IPS-11a (cell line): ENCODE measurements around the gene TMEM242.
"Not testable (repeated sequence)": the region's sequence is repeated elsewhere in the genome, so short reads cannot be mapped to it uniquely, and the experiment has no call there.

Source experiments
- H3K4me3 ChIP-seq: one replicate; pipeline ENCODE4 v1.5.1; 2013; ENCODE audit warnings: low read depth, low read length, control low read depth

The TMEM242 gene

DNA sequence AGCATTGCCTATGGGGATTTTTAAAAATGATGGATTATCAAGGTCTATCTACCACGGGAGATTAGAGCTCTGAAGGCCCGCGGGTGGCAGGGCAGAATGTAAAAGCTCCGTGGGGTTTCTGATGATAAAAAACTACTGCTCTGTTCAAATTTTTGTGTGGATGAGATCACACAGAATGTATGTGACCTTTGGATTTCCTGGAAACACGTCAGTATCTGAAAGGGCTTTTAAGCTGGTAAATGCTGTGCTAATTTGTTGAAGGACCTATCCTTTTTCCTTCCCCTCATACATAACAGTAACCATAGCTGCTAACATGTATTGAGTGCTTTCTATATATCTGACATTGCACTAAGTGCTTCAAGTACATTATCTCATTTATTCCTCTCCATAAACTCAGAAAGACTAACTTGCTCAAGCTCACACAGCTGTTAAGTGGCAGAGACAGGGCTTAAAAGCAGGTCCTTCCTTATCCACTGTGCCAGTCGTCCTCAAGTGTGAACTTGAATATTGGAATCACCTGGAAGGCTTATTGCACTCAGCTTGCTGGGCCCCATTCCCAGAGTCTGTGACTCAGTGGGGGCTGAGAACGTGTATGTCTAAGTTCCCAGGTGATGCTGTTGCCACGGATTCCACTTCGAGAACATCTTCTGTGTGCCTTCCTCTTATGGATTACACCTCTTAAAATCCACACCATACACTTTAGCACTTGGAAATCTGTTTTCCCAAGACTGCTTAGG lies 1.9 kb upstream of the TMEM242 start:
- no peak overlapping the region for H3K4me3 ChIP-seq

DNA sequence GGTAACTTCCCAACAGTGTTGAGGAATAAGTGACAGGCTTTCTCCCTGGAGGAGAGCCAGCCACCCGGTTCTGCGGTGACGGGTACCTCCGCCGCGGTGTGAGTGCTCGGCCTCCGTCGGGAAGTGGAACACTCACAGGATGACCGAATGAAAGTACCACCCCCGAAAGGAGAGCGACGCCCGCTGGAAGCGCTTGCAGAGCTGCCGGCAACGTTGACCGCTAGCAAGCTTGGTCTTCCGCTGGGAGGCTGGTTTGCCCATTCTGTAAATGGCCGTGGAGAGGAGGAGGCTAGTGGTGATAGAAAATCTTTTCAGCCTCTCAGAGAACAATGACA lies 614 bp upstream of the TMEM242 start:
- H3K4me3 ChIP-seq: peak overlapping the region; percentile 97

DNA sequence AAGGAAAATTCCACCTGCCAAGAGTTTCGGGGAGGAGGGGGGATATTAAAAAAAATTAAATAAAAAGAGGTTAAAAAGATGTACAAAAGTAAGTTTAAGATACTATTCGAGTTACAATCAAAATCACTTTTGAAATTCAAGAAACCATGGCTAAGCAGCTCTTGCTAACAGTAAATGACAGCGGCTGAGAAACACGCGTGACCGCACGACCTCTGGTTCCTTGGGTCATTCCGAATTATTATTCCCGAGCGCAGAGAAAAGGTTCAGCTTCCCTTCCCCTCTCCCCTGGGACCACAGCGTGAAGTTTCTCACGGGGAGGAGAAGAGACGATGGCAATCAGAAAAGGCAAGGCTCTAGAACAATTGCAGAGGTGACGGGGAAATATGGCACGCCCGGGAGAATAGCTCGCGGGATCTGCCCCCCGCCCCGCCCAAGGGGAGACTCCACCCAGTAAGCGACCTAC lies 496 bp downstream of the TMEM242 start:
- H3K4me3 ChIP-seq: peak overlapping the region; percentile 97

DNA sequence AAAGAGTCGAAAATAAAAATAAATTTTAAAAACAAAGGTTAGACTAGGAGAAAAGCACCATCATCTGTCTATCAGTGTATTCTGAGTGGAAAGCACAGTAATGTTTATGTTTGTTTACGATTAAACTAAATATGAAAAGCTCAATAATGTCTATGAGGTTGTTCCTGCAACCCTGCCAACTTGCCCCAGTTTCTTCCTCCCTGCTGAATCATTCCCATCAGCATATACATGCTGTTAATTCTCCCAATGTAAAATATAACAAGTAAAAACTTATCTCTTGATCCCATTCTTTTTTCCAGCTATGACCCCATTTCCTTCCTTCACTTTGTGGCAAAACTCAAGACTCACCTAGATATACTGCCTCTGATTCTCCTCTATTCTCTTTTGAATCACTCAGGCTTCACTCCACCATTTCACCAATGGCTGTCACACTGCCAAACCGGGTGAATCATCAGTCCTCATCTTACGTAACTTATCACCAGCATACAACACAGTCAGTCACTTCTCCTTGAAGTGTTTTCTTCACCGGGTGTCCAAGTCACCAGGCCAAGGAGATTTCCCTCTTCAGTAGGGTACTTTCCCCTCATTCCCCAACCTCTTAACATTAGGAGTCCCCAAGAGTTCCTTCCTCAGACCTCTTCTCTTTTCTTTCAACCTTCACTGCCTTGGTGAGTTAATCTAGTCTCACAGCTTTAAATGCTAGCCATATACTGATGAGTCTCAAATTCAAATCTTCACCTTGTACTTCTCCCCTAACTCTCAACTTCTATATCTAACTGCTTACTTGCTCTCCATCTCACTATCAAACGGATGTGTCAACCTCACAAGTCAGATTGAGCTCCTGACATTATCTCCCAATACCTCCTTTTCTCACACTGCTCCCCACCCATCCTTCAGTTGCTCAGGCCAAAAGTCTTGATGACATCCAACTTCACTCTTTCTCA lies 6.2 kb downstream of the TMEM242 start:
- no peak overlapping the region for H3K4me3 ChIP-seq

DNA sequence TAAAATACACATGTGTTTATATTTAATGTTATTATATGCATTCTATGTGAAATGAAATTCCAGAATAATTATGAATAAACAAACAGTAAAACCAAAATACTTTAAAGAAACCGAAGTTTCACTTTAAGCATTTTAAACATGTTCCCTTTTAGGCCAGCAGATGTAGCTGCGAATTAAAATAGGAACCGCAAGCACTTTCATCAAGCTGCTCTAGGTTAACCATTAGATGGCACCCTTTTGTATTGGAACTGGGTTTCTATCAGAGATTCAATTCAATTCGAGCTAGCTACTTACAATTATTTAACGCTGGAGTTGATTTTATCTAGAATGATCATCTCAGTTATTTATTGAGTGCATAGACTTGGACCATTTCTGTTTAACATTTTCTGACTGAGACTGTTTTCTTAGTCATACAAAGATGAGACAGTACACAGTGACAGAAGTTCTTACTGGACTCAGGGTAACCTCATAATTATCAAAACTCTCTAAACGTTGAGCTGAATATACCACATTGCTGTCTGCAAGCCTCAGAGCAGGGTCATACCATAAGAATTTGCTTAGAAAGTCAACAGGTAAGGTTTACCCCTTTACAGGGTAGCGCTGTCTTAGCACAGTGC lies 8.5 kb downstream of the TMEM242 start:
- H3K4me3 ChIP-seq: no peak overlapping the region

DNA sequence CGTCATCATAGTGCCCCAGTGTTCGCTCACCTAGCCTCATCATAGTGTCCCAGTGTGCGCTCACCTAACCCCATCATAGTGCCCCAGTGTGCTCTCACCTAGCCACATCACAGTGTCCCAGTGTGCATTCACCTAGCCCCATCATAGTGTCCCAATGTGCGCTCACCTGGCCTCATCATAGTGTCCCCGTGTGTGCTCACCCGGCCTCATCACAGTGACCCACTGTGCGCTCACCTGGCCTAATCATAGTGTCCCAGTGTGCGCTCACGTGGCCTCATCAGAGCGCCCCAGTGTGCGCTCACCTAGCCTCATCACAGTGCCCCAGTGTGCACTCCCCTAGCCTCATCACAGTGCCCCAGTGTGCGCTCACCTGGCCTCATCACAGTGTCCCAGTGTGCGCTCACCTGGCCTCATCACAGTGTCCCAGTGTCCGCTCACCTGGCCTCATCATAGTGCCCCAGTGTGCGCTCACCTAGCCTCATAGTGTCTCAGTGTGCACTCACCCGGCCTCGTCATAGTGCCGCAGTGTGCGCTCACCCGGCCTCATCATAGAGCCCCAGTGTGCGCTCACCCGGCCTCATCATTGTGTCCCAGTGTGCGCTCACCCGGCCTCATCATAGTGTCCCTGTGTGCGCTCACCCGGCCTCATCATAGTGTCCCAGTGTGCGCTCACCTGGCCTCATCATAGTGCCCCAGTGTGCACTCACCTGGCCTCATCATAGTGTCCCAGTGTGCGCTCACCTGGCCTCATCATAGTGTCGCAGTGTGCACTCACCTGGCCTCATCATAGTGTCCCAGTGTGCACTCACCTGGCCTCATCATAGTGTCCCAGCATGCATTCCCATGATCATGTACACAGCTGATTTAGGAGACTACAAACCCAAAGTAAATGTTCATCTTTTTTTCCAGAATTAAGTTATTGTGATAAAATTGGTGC lies 9.5 kb downstream of the TMEM242 start:
- no peak overlapping the region for H3K4me3 ChIP-seq

DNA sequence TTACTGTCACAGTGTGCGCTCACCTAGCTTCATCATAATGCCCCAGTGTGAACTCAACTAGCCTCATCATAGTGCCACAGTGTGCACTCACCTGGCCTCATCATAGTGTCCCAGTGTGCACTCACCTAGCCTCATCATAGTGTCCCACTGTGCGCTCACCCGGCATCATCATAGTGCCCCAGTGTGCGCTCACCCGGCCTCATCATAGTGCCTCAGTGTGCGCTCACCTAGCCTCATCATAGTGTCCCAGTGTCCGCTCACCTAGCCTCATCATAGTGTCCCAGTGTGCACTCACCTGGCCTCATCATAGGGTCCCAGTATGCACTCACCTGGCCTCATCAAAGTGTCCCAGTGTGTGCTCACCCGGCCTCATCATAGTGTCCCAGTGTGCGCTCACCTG lies 10.6 kb downstream of the TMEM242 start:
- H3K4me3 ChIP-seq: no peak overlapping the region

DNA sequence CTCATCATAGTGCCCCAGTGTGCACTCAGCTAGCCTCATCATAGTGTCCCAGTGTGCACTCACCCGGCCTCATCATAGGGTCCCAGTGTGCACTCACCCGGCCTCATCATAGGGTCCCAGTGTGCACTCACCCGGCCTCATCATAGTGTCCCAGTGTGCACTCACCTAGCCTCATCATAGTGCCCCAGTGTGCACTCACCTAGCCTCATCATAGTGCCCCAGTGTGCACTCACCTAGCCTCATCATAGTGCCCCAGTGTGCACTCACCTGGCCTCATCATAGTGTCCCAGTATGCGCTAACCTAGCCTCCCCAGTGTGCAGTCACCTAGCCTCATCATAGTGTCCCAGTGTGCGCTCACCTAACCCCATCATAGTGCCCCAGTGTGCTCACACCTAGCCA lies 12.6 kb downstream of the TMEM242 start:
- H3K4me3 ChIP-seq: not testable (repeated sequence)

DNA sequence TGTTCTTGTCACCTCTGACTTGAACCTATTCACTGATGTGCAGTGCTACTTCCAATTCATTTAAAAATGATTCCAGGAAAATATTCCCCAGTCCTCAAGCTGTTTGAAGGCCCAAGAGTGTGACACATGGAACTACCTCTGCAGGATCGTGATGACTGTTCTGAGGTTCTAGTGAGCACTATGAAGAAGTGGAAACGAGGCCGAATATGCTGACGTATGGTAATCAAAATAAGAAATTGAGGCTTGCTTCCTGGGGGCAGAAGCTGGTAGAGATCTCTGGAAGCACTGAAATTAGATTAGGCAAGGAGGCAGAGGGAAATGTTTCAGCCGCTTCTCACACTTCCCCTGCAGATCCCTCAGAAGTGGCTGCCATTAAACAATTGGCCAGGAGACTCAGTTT lies 15.7 kb downstream of the TMEM242 start:
- no peak overlapping the region for H3K4me3 ChIP-seq

DNA sequence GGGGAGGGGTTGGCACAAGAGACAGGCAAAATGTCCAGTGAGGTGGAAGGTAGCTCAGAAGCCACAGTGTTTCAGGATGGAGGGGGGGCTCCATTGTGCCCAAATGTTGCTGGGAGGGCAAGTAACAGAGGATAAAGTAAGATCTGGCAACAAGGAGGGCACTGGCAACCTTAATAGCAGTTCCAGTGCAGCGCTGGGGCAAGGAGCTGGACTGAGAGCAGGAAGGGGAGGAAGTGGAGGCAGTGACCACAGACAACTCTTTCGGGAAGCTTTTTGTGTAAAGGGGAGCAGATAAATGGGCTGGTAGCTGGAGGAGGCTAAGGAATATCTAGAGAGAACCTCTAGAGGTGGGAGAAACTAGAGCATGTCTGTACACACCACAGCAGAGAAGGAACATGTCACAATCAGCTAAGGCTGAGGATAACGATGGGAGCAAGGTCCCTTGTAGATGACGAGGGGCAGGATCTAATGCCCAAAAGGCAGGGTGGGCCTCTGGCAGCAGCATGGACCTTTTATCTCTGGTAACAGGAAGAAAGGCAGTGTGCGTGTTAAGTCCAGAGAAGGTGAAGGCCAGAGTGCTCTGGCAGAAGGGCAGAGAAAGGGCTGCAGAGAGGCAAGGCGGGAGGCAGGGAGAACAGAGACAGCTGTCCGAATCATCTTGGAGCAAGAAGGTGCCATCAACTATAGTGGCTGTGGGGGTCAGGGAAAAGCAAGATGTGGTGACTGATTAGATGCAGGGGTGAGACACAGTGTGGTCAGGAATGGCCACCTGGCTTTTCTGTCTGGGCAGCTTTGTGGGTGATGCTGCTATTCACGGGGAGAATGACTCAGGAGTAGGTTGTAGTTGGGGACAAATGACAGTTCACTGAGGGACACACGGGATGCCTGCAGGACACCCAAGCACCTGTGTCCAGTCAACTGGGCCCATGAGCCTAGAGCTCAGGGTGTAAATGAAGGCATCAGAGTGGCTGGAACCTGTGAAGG lies 17.4 kb downstream of the TMEM242 start:
- no peak overlapping the region for H3K4me3 ChIP-seq

DNA sequence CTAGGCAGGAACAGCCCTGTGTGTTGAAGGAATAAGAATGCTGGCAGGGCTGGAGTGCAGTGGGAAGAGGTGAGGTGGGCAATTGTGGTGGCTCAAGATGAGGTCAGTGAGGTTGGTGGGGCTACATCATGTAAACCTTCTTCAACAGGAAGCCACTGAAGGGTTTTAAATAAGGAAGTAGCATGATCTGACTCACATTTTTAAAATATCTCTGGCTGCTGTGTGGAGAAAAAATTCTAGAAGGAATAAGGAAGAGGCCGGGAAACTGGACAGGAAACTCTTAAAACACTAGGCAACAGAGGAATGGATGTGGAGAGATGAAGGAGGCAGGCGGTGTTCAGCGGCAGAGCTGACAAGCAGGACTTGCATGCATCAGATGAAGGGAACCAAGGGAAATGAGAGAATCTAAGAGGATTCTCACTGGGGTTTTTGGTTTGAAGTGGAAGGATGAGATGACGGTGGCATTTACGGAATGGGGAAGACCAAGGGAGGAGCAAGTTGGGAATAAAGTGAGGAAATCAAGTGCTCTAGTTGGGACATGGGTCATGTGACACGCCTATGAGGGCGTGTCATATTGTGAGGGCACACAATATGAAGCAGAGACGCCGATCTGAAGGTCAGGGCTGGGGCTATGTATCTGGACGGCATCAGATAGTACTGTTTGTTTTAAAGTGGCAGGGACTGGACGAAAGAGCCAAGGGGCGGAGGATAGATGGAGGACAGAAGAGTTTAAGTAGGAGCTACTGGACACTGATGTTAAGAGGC lies 18.2 kb downstream of the TMEM242 start:
- no peak overlapping the region for H3K4me3 ChIP-seq

DNA sequence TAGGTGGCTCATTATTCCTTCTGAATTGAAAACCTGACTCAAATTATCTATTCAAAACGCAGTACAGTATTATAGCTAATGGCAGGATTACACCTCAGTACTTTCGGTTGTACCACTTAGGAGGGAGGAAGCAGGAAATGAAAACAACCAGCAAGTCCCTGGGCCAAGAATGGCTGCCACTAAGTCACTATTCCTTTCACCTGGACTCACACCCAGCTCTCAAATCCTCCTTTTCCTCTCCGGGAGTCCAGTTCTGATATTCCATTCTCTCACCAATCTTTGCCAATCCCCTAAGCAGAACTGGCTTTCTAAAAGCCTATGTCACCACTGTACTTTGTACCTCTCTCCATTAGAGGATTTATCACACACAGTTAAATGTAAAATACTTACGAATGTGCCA lies 20.6 kb downstream of the TMEM242 start:
- H3K4me3 ChIP-seq: no peak overlapping the region

DNA sequence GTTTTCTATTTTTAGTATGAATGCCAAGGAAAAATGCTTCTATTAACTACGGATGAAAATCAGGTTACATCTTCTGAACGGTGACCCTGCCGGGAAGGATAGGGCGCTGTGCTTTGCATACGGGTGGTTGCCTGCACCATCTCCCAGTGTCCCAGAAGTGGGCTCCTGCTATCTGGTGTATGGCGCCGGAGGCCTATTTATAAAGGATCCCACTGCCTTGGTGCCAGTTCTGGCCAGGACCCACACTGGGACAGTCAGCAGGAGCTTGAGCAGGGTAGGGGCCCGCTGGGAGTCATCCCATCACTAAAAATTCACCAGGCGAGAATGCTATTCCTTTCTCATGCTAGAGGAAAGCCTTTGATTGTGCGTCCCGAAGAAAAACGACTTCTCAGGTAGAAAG lies 22.9 kb downstream of the TMEM242 start:
- H3K4me3 ChIP-seq: no peak overlapping the region

DNA sequence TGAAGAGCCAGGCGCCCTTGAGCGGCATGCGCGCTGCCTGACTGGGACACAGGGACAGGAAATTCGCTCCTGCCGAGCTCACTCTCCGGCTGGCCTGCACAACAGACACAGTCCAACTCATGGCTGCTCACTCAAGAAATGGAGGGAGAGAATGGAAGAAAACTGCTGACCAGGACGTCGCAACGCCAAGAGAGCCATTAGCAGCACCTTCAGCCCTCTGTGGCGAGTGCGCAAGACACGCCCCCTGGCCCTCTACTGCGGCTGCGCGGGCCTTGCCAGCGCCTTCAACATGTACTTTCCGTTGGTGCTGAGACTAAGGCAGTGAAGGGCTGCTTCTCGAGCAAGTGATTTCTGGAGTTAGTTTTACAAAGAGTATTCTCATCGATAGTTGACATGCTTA lies 23.3 kb downstream of the TMEM242 start:
- no peak overlapping the region for H3K4me3 ChIP-seq

DNA sequence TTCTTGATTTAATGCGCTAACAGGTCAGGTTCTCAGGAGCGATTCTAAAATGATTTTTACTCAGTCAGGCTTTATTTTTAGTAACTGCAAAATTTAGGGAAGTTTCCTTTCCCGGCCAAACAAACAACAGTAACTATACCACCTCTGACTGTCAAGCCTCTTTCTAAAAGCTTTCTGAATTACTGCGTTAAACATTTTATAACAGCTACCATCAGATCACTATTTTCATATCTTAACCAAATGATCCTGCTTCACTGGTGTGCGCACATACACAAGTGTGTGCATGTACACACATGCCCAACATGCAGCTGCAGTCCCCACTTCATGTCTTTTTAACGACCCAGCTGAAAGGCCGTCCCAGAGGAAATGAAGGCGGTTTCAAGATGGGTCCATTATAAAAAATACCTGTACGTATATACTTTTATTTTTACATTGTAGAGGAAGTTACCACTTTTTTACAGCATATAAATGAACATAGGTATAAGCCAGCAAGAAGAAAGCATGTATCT lies 25.0 kb downstream of the TMEM242 start:
- no peak overlapping the region for H3K4me3 ChIP-seq

DNA sequence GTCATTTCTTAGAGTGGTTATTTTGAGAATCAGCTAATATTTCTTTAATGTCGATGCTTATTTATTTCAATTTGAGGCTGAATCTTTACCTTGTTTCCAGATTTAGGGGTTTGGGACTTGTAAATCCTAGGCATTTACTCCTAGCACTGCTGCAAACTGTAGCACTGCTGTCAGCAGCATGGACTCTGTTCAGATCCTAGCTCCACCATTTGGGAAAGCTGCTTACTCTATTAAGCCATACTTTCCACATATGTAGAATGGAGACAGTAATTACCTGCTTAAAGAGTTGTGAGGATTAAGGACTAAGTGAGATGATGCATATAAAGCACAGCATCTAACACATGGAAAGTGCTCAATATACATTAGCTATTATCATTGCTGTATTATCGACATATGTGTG lies 28.7 kb downstream of the TMEM242 start:
- no peak overlapping the region for H3K4me3 ChIP-seq

DNA sequence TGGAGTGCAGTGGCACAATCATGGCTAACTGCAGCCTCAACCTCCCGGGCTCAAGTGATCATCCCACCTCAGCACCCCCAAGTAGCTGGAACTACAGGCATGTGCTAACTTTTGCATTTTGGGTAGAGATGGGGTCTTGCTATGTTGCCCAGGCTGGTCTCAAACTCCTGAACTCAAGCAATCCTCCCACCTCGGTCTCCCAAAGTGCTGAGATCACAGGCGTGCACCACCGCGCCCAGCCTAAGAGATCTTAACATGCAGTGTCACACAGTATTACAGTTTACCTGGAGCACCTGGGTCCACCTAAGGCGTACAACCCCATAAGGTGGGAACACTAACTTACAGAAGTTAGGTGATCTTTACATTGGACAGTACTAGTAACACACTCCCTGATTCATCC lies 29.5 kb downstream of the TMEM242 start:
- H3K4me3 ChIP-seq: no peak overlapping the region

DNA sequence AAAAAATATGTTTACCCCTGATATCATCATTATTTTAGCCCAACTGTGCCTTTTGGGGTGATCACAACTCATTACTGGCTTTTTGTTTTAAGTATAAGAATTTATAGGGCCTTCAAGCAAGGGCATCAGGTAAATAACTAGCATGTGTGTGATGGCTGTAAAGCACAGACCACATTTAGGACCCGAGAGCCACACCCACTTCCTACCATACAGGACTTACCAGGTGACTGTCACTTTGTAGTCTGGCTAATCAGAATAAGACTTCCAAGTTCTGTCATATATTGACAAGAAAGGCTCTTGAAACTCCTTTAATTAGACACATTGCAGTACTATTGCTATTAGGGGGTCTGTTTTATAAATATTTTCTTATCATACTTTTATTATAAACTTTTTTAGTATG lies 31.1 kb downstream of the TMEM242 start:
- no peak overlapping the region for H3K4me3 ChIP-seq

DNA sequence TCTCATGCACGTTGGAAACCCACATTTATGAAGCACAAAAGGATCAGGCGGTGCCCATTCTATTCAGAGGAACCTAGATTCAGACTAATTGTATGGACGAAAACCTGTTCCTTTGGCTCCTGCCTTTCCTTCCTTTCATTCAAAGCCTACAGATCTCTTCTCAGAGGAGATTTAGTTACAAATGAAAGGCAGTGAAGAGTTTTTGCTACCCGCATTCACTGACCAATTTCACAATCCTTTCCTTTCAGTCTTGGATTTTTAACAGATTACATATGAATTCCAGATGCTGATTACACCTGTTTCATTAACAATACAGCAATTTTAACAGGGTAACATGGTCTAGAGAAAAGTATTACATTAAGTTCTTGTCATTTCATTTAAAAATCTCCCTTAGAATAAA lies 32.0 kb downstream of the TMEM242 start:
- no peak overlapping the region for H3K4me3 ChIP-seq
